HUES6 (cell line): ENCODE measurements around the gene NUP50.
A peak's percentile ranks its signal among the peaks of the same experiment; 100 is the strongest.

Source experiments
- H3K27ac ChIP-seq: 2 replicates; pipeline ENCODE4 v1.7.0; 2013; ENCODE audit warnings: low read depth, mild to moderate bottlenecking, low read length, inconsistent platforms
- H3K27me3 ChIP-seq: 2 replicates; pipeline ENCODE4 v1.6.1; 2013; ENCODE audit warnings: low read length; ENCODE audit not compliant: control insufficient read depth, insufficient read depth
- H3K36me3 ChIP-seq: 2 replicates; pipeline ENCODE4 v1.6.1; 2013; ENCODE audit warnings: low read length; ENCODE audit not compliant: control insufficient read depth, insufficient read depth
- H3K4me1 ChIP-seq: 2 replicates; pipeline ENCODE4 v1.6.1; 2013; ENCODE audit warnings: low read length; ENCODE audit not compliant: control insufficient read depth, insufficient read depth
- H3K4me3 ChIP-seq: 2 replicates; pipeline ENCODE4 v1.5.1; 2013; ENCODE audit warnings: low read depth, low read length
- H3K9ac ChIP-seq: one replicate; pipeline ENCODE4 v1.6.1; 2013; ENCODE audit warnings: mild to moderate bottlenecking, low read length
- H3K9me3 ChIP-seq: 2 replicates; pipeline ENCODE4 v1.6.1; 2013; ENCODE audit warnings: low read depth, low read length; ENCODE audit not compliant: control insufficient read depth, insufficient read depth

The NUP50 gene

GRCh38 chr22:45211435-45211834 lies 47.7 kb downstream of the NUP50 start:
- Histone ChIP-seq H3K9me3 (no peaks in the 10 kb centered on the region), H3K9ac (no peak overlapping the region), H3K4me1 (peaks cover 25% of the 10 kb centered on the region), H3K36me3 (peaks cover 3% of the 10 kb centered on the region; the same call in 1 of the 2 replicates), H3K27me3 (no peaks in the 10 kb centered on the region), H3K4me3 (peak overlapping the region; percentile 26; the same call in 1 of the 2 replicates), H3K27ac (no peak overlapping the region)

- no peak overlapping the region for H3K27ac ChIP-seq
- no peaks in the 10 kb centered on the region for H3K27me3 ChIP-seq
- H3K36me3 ChIP-seq, result peaks cover 3% of the 10 kb centered on the region; the same call in 1 of the 2 replicates
- peaks cover 27% of the 10 kb centered on the region for H3K4me1 ChIP-seq
- peak overlapping the region; percentile 26; the same call in 1 of the 2 replicates for H3K4me3 ChIP-seq
- H3K9ac ChIP-seq, result peak overlapping the region; percentile 64
- no peaks in the 10 kb centered on the region for H3K9me3 ChIP-seq
These were observed 48.1 kb downstream of the NUP50 start for GRCh38 chr22:45211848-45212247.

DNA sequence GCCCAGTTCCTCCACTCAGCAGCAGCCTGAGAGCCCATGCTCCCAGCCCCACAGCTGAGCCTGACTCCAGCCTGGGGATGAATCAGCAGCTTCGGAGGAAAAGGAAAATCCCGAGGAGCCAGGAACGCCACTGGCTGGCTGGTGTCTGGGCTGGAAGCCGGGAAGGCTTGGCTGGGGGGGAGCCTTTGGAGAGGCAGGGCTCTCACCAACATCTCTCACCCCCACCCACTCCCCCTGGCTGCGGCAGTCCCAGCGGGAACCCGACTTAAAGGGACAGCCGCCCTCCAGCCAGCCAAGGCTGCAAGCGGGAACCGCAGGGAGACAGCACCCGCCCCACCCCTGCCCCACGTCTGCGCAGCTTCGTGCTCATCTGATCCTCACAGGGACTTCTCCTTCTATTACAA lies 48.6 kb downstream of the NUP50 start:
- Histone ChIP-seq H3K4me3 (peak overlapping the region; percentile 26; the same call in 1 of the 2 replicates), H3K27me3 (no peaks in the 10 kb centered on the region), H3K4me1 (peaks cover 27% of the 10 kb centered on the region), H3K27ac (no peak overlapping the region), H3K9me3 (no peaks in the 10 kb centered on the region), H3K36me3 (peaks cover 3% of the 10 kb centered on the region; the same call in 1 of the 2 replicates), H3K9ac (peak overlapping the region; percentile 64)

DNA sequence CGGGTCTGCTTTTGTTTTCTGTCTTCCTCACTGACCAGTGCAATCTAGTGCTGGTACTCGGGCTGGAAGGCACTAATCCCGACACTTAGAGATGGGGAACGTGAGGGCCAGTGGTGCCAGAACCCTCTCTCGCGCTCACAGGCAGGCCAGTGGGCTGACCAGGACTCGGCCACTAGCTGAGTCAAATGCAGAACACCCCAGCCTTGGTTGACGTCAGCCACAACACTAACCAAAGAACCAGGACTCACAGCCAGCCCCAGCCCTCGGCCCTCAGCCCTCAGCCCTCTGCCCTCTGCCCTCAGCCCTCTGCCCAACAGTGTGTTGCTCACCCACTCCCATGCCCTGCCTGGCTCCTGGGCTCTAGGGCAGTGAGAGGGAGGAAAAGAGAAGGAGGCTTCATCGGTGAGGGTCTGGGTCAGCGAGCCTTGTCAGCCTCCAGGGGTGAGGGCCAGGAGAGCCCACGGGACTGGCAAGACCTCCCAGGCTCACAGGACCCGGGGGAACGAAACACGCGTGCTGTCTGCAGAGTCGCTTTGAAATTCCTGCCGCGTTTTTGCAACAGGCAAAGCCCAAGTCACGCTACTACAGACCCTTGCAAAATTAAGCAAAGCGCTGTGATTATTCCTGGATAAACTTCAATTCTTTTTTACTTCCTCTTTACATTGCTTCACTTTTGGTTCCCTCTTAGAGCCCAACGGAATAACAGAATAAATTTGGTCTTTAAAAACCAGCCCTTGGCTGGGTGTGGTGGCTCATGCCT lies 49.4 kb downstream of the NUP50 start:
- Histone ChIP-seq H3K4me3 (peak overlapping the region; percentile 26; the same call in 1 of the 2 replicates), H3K36me3 (peaks cover 2% of the 10 kb centered on the region; the same call in 1 of the 2 replicates), H3K4me1 (peaks cover 27% of the 10 kb centered on the region), H3K27ac (no peak overlapping the region), H3K9me3 (no peaks in the 10 kb centered on the region), H3K9ac (no peak overlapping the region), H3K27me3 (no peaks in the 10 kb centered on the region)

GRCh38 chr22:45216133-45217003 lies 52.6 kb downstream of the NUP50 start:
- Histone ChIP-seq H3K27ac (no peak overlapping the region), H3K9ac (no peak overlapping the region), H3K27me3 (no peaks in the 10 kb centered on the region), H3K4me3 (no peak overlapping the region), H3K36me3 (no peaks in the 10 kb centered on the region), H3K9me3 (no peaks in the 10 kb centered on the region), H3K4me1 (peaks cover 33% of the 10 kb centered on the region)

GRCh38 chr22:45217345-45217744 lies 53.6 kb downstream of the NUP50 start:
- Histone ChIP-seq H3K27me3 (no peaks in the 10 kb centered on the region), H3K36me3 (no peaks in the 10 kb centered on the region), H3K9ac (no peak overlapping the region), H3K27ac (no peak overlapping the region), H3K4me3 (no peak overlapping the region), H3K9me3 (no peaks in the 10 kb centered on the region), H3K4me1 (peaks cover 23% of the 10 kb centered on the region)

DNA sequence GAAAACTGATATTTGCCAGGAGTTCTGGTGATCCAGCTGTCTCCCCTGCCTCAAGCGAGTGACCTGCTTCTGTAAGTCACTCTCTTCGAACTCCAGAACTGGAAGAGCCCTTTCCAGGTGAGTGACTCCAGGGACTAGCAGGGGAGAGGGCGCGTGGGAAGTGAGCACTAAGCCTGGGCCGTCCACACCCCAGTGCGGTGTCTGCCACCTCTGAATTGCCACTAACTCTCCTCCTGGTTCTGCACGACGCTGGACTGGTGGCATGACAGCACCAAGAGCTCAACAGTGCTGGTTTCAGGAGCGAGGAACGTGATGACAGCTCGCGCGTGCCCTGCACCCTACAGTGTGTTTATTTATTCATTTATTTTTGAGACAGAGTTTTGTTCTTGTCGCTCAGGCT lies 54.1 kb downstream of the NUP50 start:
- Histone ChIP-seq H3K4me3 (no peak overlapping the region), H3K27ac (no peak overlapping the region), H3K27me3 (no peaks in the 10 kb centered on the region), H3K36me3 (no peaks in the 10 kb centered on the region), H3K9ac (no peak overlapping the region), H3K4me1 (peaks cover 19% of the 10 kb centered on the region), H3K9me3 (no peaks in the 10 kb centered on the region)

DNA sequence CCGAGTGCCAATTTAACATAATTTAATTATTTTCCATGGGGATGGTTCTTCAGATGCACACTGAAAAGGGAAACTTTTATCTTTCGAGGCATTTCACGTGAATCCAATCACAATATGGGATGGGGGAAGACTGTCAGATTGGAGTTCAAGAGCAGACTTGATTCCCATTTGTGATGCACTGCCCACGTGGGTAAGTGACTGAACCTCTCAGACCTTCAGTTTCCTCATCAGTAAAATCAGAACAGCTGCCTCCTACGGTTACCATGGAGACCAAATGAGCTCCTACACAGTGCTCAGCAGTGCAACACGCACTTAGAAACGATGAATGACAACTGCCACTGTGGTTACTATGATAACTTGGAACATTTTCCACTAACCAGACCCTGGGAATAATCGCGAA lies 55.3 kb downstream of the NUP50 start:
- H3K9me3 ChIP-seq, result no peaks in the 10 kb centered on the region
- H3K4me1 ChIP-seq, result peaks cover 12% of the 10 kb centered on the region
- no peaks in the 10 kb centered on the region for H3K27me3 ChIP-seq
- H3K9ac ChIP-seq, result no peak overlapping the region
- no peaks in the 10 kb centered on the region for H3K36me3 ChIP-seq
- H3K27ac ChIP-seq, result no peak overlapping the region
- no peak overlapping the region for H3K4me3 ChIP-seq

DNA sequence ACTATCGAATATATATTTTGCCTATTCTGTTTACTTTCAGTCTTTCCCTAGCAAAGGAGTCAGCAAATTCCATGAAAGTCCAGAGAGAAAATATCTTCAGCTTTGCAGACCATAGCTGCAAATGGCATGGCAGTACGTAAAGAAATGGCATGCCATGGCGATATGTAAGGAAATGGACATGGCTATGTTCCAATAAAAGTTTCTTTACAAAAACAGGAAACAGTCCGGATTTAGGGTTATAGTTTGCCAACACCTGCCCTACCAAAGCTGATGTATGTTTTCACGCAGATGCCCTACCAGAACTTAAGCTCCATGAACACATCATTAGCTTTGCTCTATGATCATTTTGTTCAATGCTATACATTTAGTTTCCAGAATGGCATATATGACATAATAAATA lies 57.5 kb downstream of the NUP50 start:
- H3K4me3 ChIP-seq, result no peak overlapping the region
- H3K36me3 ChIP-seq, result no peaks in the 10 kb centered on the region
- H3K27me3 ChIP-seq, result no peaks in the 10 kb centered on the region
- no peak overlapping the region for H3K27ac ChIP-seq
- peaks cover 28% of the 10 kb centered on the region for H3K4me1 ChIP-seq
- H3K9me3 ChIP-seq, result no peaks in the 10 kb centered on the region
- no peak overlapping the region for H3K9ac ChIP-seq

DNA sequence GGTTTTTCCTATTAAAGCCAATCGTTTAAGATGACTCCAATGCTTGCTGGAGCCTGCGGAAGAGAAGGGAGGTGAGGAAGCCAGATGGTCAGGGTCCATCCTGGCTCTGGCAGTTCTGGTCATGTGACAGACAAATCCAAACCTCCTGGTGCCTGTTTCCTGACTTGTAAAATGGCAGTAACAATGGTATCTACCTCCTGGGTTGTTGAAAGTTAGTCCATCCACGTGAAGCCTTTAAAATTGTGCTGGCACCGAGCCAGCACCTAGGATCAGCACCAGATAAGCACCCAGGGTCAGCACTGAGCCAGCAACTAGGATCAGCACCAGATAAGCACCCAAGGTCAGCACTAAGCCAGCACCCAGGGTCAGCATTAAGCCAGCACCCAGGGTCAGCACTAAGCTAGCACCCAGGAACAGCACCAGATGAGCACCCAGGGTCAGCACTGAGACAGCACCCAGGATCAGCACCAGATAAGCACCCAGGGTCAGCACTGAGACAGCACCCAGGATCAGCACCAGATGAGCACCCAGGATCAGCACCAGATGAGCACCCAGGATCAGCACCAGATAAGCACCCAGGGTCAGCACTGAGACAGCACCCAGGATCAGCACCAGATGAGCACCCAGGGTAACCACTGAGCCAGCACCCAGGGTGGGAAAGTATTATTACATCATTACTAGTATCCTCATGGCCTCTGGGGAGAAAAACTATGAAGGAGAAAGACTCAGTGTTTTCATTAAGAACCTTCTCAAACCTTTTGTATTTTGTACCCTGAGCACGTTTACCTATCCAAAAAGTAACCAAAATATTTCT lies 59.8 kb downstream of the NUP50 start:
- no peak overlapping the region for H3K27ac ChIP-seq

More for the DNA sequence above, 59.8 kb downstream of the NUP50 start:
- Histone ChIP-seq H3K4me3 (no peak overlapping the region), H3K4me1 (peaks cover 34% of the 10 kb centered on the region), H3K27me3 (no peaks in the 10 kb centered on the region), H3K9ac (no peak overlapping the region), H3K36me3 (no peaks in the 10 kb centered on the region), H3K9me3 (no peaks in the 10 kb centered on the region)
